Kidney epithelial cell (primary cell): ENCODE measurements around the gene PIK3IP1. TPM values are rescaled to one million over a fixed set of nuclear protein-coding genes. Genes with fewer than 3 reads are reported as not detected.
"Not testable (repeated sequence)": the region's sequence is repeated elsewhere in the genome, so short reads cannot be mapped to it uniquely, and the experiment has no call there.

ENCODE experiments used
- DNase-seq: peaks from one replicate; pipeline ENCODE4 v3.0.0-alpha.2; 2010; ENCODE audit warnings: low read depth
- H3K27me3 ChIP-seq: 2 replicates; pipeline ENCODE4 v1.6.0; 2011; ENCODE audit warnings: low read length; ENCODE audit not compliant: control insufficient read depth, insufficient read depth
- H3K36me3 ChIP-seq: 2 replicates; pipeline ENCODE4 v1.5.1; 2011; ENCODE audit warnings: low read length; ENCODE audit not compliant: control insufficient read depth, insufficient read depth
- H3K4me3 ChIP-seq: 2 replicates; pipeline ENCODE4 v1.5.1; 2011; ENCODE audit warnings: low read depth, mild to moderate bottlenecking, control low read depth, low read length
- CTCF ChIP-seq: IDR thresholded peaks from 2 replicates; pipeline ENCODE4 v1.5.1; 2011; ENCODE audit warnings: mild to moderate bottlenecking, moderate library complexity, low read length, control low read depth, inconsistent platforms; ENCODE audit not compliant: insufficient read depth, poor library complexity, severe bottlenecking
- total RNA-seq: library from RNA; depleted of rRNA; stranded (reverse); fragments of >200 nt; gene quantifications from 2 replicates; pipeline ENCODE4 v1.2.3, GENCODE V29; 2015

The PIK3IP1 gene
- total RNA-seq, 1 donor from 2014 or later = 14.0 TPM

DNA sequence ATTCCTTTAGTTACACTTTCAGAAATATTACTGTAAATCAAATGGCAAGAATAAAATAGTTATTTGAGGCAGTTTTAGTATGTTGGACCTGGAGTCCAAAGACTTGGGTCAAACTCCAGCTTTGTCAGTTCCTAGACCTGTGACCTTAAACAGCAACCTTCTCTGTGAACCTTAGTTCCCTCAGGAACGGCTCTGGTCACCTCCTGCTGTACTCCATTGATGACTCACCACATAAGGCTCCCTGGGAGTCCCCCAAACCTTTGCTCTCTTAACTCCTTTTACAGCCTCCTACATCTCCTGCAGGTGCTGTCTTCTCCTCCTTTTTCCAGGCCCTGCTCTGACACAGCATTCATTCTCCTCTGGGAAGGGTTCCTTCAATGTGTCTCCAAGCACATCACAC is 51.1 kb downstream of the PIK3IP1 start:
- no peaks in the 10 kb centered on the region for H3K36me3 ChIP-seq
- no peak for TF ChIP-seq CTCF
- no peaks in the 10 kb centered on the region for H3K27me3 ChIP-seq
- no peak for DNase-seq
- no peak overlapping the region for H3K4me3 ChIP-seq

- no peak overlapping the region for H3K4me3 ChIP-seq
- no peak for DNase-seq
- no peaks in the 10 kb centered on the region for H3K27me3 ChIP-seq
- TF ChIP-seq CTCF = no peak
- H3K36me3 ChIP-seq = no peaks in the 10 kb centered on the region
Observed at GRCh38 chr22:31239771-31240370, 52.4 kb downstream of the PIK3IP1 start.

- no peaks in the 10 kb centered on the region for H3K27me3 ChIP-seq
- H3K36me3 ChIP-seq = no peaks in the 10 kb centered on the region
- no peak for TF ChIP-seq CTCF
- H3K4me3 ChIP-seq = no peak overlapping the region
- no peak for DNase-seq
Observed at GRCh38 chr22:31238057-31238456, 54.2 kb downstream of the PIK3IP1 start.

DNA sequence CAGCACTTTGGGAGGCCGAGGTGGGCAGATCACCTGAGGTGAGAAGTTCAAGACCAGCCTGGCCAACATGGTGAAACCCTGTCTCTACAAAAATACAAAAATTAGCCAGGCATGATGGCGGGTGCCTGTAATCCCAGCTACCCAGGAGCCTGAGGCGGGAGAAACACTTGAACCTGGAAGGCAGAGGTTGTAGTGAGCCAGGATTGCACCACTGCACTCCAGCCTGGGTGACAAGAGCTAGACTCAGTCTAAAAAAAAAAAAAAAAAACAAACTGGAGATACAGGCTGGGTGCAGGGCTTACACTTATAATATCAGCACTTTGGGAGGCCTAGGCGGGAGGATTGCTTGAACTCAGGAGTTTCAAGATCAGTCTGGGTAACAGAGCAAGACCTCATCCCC is 56.2 kb downstream of the PIK3IP1 start:
- not testable (repeated sequence) for H3K27me3 ChIP-seq, H3K36me3 ChIP-seq, DNase-seq, H3K4me3 ChIP-seq

- DNase-seq = no peak
- TF ChIP-seq CTCF = no peak
- Histone ChIP-seq H3K27me3 (no peaks in the 10 kb centered on the region), H3K36me3 (no peaks in the 10 kb centered on the region), H3K4me3 (no peak overlapping the region)
Observed at GRCh38 chr22:31235081-31235480, 57.2 kb downstream of the PIK3IP1 start.

DNA sequence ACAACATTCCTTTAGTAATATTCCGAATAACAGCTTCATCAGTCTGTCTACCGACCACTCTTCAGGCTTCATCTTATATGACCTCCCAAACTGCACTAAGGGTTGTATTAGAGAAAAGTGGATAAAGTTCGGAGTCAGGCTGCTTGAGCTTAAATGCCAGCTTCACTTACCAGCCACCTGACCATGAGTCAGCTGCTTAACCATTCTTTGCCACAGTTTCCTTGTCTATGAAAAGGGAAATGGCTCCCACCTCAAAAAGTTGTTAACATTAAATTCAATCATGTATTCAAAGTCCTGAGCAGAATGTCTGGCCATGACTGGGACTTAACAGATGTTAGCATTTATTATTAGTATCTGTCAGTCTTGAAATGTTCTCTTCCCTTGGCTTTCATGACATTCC is 59.3 kb downstream of the PIK3IP1 start:
- Histone ChIP-seq H3K4me3 (no peak overlapping the region), H3K27me3 (no peaks in the 10 kb centered on the region), H3K36me3 (no peaks in the 10 kb centered on the region)
- no peak for DNase-seq
- no peak for TF ChIP-seq CTCF

Other genes starting within 250 kb of the PIK3IP1 start
- gene SMTN, start 211.2 kb downstream of the PIK3IP1 start, total RNA-seq = 51.7 and 55.4 TPM in 2 replicates
- 55.2 and 60.4 TPM in 2 replicates for gene SELENOM, start 184.9 kb downstream of the PIK3IP1 start, total RNA-seq
- gene INPP5J, start 169.5 kb downstream of the PIK3IP1 start, total RNA-seq = 5.5 and 5.6 TPM in 2 replicates
- 0.46 and 0.48 TPM in 2 replicates for gene PLA2G3, start 152.0 kb downstream of the PIK3IP1 start, total RNA-seq
- 49.6 and 53.2 TPM in 2 replicates for gene RNF185, start 132.3 kb downstream of the PIK3IP1 start, total RNA-seq
- 37.2 and 41.4 TPM in 2 replicates for gene LIMK2, start 80.2 kb downstream of the PIK3IP1 start, total RNA-seq
- 56.6 and 60.7 TPM in 2 replicates for gene PATZ1, start 53.9 kb upstream of the PIK3IP1 start, total RNA-seq
- gene DRG1, start 107.1 kb upstream of the PIK3IP1 start, total RNA-seq = 62.6 and 68.9 TPM in 2 replicates
- gene EIF4ENIF1, start 197.4 kb upstream of the PIK3IP1 start, total RNA-seq = 11.9 and 15.0 TPM in 2 replicates
- gene SFI1, start 204.0 kb upstream of the PIK3IP1 start, total RNA-seq = 13.2 and 18.1 TPM in 2 replicates